Smooth muscle cell of the brain vasculature (primary cell): Measurements from ENCODE around the gene KANSL3.

Experiments
- DNase-seq: peaks from one replicate; pipeline ENCODE4 v3.0.0-alpha.2; 2012; ENCODE audit warnings: low read depth, low spot score

The KANSL3 gene

DNA sequence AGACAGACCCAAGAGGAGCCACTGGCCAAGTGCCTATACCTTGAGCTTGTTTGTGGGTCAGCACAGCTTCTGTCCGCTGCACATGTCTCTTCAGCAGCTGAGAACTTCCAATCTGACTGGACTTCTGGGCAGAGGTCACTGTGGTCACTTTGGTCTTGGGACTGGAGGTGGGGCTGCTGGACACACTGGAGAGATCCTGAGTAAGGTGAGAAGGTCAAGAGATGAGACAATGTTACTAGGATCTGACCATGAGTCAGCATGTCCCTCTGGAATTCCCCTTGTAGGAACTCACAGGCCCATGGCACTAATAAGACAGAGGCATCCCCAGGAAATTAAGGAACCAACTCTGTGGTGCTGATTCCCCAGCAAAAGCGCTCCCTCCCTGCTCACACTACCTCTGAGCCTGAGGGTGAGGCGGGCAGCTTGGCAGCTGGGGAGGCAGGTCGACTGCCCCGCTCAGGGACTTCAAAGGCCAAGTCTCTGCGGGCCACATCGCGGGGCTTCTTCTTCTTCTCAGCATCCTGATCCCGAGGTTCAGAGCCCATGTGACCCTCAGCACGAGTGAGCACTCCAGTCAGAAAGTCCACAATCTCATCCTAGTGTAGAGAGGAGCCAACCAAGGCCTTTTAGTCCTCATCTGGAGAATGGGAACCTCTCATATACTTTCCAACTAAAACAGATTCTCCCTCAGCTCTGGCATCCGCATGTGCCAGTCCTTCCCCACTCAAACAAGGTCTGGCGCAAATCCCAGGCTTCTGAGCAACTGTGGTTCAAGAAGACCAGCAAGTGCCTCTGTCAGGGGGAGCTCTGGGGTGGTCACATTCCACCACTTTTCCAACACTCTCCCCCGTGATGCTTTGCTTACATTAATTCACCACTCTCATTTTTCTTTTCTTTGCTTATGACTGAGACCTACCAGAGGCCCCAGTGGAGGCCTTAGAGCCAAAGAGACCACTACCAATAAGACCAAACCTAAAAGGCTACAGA lies 29.4 kb downstream of the KANSL3 start:
- DNase-seq, result no peak

DNA sequence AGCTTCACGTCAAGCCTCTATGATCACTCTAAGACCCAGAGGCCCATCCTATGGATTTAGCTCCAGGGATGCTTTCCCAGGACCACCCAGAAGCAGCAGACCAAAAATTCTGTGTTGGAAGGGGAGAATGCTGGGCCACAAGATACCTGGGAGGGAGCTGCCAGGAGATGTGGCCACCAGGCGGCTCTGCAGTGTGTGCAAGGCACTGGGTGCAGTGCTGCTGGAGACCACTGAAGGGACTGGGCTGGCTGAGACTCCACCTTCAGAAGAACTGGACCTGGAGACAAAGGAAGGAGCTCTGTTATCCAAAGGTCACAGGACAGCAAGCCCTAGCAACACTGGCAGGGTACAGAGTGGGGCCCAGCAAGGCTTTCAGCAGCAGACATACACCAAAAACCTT lies 34.0 kb downstream of the KANSL3 start:
- DNase-seq, result no peak

DNA sequence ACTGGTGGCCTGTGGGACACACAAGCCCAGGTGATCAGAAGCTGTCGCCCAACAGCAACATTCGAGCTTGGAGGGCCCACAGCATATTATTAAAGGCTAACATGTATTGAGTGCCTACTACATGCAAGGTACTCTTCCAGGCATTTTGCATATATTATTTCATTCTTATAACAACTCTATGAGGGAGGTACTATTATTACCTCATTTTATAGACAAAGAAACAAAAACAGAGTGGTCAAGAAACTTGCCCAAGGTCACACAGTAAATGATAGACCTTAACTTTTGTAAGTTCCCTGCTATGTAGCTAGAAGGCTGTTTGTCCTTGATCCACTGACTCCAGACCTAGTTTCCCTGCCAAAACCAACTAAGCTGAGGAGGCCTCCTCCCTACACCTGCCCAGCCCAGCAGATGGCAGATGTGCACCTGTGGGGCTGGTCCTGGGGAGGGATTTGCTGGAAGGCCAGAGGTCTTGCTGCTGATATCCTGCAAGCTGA lies 35.7 kb downstream of the KANSL3 start:
- no peak for DNase-seq

DNA sequence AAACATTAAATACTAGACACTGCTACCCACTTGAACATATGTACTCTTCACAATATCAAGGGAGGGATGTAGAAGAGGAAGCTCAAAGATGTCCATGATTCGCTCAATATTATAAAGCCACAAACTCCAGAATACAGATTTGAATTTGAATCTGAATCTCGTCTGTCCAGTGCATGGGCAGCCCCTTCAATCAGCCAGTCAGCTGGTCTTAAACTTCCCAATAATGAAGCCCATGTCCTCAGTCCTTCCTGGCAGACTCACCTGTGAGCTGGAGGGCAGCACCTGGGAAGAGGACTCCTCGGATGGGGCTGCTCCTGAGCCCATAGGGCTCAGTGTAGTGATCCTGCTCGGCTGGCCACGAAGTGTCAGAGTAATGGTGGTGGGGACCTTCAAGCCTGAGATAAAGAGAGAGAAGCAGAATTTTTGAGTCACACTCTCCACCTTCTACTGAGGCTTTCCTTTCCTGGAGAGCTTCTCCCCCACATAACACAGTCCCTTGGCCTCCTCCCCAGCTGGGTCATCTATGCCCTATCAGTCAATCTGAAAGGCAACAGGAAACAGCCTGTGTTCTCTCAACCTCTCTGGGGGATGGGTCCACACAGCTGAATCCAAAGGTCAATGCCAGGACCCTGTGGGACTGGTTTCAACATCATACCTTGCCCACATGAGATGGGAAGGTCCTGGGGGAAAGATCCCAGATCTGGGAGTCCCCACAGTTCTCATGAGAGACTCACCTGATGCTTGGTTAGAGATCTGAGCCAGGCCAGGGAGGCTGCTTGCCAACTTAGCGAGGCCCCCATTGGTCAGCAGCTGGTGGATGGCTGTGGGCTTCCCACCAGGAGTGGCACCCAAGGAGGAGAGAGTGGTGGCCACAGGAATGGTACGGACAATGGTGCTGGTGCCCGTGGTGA lies 36.5 kb downstream of the KANSL3 start:
- no peak for DNase-seq

DNA sequence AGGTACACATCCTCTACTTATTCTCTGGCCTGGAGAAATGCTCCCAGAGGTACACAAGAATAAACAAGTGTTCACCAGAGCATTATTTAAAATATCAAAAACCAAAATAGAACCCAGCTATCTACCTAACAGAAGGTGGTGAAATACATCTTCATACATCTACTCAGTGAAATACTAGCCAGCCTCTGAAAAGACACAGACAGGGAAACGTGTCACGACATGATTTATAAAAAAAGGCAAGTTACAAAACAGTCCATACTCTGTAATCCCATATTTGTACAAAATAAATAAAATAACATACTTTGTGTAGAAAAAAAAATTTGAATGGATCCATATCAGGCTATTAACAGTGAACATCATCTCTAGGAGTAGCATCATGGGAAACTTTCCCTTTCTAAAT lies 38.2 kb downstream of the KANSL3 start:
- DNase-seq, result no peak

DNA sequence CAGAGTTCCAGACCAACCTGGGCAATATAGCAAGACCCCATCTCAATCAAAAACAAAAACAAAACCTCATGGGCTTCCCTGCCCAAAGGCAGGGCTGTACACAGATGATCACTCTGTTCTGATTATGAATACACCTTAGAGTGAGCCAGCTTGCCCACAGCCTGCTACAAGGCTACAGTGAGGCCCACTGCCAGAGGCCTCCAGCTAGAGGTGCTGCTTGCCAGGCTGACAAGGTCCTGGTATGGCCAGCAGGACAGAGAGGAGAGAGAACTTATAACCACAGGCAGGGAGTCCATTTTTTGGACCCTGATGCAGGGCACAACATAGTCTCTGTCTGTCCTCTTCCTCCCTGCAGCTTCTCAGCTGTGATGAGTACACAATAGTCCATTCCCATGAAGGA lies 41.5 kb downstream of the KANSL3 start:
- DNase-seq, result no peak

DNA sequence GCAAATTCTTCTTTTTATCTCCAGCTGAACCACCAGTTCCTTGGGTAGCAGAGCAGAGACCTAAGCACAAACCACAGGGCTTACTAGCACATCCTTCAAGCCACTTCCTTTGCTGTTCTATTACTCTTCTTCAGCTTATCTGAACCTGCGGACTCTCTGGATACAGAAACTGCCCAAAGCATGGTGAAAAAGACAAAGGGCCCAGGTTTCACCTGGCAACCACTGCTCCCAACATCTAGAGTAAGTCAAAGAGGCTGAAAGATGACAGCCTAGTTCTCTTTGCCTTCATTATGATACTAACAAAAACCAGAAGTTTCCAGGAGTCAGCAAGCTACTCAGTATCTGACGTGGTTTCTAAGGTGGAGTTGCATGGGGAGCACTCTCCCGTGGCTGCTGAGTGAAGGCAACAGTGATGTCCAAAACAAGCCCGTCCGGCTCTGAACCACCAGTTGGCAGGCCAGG lies 43.4 kb downstream of the KANSL3 start:
- no peak for DNase-seq

DNA sequence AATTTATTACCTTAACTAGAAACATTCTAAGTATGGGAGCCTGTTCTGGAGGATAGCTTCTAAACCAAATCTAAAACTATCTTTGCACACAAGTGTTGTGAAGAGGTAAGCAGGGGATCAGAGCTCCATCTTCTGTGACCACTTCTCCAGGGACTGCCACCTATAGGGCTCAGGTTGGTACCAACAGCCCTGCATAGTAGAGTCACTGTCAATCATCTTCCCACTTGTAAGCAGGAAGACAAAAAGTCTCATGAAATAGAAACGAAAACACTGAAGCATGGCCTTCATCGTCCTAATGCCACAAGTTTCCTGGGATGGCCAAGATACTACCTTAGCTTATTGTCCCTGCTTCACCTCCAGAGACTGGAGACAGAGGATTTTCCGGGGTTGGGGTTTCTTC lies 43.8 kb downstream of the KANSL3 start:
- DNase-seq, result no peak

DNA sequence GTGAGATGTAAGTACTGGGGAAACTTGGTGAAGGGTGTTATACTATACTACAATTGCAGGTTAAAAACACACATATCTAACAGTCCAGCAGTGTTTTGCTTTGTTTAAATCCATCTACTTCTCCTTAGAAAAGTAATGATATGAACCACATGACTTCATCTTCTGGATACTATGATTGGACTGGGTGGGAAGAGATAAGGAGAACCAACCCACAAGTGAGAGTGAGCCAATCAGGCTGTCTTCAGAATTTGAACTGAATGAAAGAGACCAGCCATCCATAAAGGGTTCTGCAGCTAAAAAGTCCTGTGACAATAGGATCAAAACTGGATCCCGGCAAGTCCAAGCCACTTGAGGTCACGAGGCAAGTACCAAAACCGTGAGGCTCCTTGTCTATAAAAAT lies 46.6 kb downstream of the KANSL3 start:
- DNase-seq, result no peak

DNA sequence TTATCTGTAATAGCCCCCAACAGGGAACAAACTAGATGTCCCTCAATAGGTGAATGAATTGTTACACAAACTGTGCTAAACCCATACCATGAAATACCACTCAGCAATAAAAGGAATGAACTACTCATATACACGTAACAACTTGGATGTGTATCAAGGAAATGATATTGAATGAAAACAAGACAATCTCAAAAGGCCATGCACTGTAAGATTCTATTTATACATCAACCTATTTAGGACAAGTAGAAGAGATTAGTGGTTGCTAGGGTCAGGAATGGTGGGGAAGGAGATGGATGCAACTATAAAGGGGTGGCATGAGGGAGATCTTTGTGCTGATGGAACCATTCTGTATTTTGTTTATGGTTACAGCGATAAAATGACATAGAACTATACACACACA lies 47.1 kb downstream of the KANSL3 start:
- no peak for DNase-seq

DNA sequence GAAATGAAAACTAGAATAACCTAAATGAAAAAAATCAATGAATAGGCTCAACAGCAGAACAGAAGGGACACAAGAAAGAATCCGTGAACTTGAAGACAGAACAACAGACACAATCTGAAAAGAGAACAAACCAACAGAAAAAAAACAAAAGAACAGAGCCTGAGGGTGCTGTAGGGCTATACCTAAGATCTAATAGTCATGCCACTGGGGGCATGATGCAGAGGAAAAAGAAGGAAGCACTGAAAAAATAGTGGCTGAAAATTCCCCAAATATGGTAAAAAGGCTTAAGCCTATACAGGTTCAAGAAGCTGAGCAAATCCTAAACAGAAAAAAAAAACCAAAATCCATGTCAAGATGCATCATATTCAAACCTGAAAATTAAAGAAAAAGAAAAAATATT lies 50.3 kb downstream of the KANSL3 start:
- DNase-seq, result no peak

DNA sequence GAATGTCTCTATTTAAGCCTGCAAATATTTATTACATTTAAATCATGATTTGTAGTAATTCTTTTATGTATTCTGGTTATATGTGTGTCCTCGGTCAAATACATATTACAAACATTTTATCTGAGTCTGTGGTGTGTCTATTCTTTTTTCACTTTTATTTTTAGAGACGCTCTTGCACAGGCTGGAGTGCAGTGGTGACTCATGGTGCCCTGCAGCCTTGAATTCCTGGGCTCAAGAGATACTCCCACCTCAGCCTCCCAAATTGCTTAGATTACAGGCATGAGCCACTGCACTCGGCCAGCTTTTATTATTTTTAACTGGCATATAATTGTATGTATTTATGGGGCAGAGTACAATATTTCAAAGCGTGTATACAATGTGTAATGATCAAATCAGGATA lies 54.1 kb downstream of the KANSL3 start:
- no peak for DNase-seq

DNA sequence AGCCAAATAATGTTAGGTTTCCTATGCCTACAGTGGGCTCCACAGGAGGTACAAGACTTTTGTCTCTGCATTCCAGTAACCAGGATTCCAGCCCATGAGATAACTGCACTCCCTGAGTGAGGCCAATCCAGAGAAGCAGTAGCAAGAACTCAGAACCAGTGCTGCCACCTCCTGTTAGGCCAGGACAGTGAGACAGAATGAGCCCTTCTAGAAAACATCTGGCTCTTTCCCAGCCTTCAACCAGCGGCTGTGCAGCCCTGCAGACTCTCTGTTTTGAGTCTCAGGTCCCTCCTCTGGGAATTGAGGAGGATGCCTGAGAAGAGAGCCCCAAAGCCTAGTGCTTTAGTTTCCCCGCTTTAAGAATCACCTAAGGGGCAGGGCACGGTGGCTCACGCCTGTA lies 57.3 kb downstream of the KANSL3 start:
- no peak for DNase-seq

DNA sequence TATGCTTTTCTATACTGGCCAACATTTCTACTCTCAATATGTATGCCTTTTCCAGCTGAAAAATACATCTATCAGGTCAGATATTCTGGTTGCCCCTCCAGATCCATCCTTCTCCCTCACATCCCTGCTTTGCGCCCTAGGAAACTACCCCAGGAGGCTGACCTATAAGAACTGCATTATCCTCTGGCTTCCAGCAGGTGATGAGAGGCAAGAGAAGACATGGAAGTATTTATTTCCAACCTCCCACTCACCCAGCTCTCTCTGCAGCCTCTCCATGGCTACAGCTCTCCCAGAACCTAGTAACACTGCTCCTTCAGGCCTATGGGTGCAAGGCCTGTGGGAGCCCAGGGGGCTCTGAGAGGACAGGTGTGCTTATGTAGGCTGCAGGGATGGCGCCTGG lies 58.7 kb downstream of the KANSL3 start:
- DNase-seq, result no peak

DNA sequence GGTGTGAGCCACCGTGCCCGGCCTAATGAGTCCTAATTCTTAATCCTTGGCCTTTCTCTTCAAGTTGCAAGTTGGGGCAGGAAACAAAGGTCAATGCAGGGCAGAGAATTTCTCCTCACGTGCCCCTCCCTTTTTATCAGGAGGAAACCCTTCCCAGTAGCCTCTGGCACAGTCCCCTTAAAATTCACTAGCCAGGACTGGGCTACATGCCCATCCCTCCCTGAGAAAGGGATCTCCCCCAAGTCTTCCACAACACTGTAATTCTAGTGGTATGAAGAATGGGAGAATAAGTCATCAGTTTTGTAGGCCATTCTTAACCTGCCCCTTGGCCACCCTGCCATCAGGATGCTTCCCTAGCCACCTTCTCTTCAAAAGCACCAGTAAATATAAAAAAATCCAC lies 59.4 kb downstream of the KANSL3 start:
- DNase-seq, result no peak

DNA sequence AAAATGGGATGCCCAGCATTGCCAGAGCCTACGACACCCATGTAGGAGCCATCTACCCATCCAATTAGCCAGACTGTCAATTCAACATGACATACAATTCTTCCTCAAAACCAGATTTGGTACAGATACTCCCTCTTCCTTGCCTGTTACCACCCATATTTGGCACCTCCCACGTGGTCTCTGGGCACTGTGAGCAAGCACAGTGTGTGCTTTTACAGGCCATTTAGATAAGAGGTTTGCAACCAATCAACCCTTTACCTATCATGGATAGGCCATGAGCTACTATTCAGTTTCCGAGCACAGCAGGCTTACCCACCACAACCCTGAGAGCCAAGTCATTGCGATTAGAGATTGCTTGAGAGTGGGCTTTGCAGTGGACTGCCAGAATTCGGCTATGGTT lies 60.6 kb downstream of the KANSL3 start:
- DNase-seq, result no peak

DNA sequence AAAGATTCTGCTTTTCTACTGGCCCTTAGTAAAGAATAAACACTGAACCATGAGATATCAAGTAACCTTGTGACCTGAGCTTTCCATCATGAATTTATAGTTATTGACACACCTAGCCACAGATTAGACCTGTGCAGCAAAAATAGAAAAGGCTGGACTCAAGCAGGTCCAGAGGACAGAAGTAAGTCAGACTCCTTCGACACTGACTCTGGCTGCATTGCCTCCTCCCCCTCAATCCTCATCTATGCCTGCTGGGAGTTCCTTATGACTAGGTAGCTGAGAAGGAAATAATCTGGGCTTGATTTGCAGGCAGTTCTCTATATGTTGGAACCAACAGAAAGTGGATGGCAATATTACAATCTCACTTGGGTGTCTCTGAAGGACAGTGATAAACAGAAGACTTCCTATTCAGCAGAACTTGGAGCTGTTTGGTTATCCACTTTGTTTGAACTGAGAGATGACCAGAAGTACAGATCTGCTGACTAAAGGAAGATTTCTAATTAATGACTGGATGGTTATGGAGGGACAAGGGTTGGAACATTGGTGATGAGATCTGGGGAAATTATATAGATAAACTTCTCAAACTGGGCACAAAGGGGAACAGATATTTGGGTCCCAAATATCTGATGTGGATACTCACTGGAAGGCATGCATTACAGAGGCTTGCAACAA lies 62.2 kb downstream of the KANSL3 start:
- DNase-seq, result no peak

DNA sequence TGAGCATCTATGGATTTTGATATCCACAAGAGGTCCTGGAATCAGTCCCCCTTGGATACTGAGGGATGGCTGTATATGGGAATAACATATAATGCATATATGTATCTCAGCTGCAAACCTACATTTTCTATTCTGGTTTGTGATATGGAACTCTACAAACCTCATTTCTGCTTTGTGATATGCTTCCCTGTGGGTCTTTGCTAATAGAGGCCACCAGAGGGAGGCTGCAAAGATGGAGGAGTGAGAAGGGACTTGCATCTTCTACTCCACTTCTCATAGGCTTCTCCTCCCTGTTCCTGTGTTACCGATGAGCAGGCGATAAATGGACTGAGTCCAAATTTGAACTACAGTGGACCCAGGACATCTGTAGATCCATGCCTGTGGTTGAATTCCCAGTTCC lies 63.7 kb downstream of the KANSL3 start:
- DNase-seq, result no peak

DNA sequence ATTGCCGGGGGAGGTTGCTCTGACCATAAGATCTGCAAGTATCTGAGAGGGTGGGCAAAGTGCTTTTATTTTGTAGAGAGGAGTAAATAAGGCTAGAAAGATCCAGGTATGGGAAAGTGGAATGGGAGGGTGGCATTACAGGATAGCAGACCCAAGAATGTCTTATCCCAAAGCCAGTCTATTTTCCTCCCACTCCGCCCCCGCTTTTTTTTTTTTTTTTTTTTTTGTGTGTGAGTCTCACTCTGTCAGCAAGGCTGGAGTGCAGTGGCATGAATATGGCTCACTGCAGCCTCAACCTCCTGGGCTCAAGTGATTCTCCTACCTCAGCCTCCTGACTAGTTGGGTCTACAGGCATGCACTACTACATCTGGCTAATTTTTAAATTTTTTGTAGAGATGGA lies 70.0 kb downstream of the KANSL3 start:
- no peak for DNase-seq

DNA sequence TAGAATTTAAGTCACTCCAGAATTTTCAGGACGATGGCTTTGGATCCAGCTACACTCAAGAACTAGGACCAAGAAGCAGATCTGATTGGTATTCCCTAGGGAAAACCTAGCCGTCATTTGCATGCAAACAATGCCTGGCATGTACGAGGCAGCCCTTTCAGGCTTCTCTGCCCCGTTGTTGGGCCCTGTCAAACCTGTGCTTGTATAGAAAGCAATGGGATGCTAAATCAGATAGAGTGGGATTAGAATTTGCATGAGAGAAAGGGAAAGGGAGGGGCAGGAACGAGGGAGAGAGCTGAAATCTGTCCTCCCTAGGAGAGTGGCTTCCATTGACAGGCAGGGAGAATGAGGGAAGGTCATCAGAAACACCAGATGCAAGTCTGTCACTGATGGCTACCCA lies 73.0 kb downstream of the KANSL3 start:
- no peak for DNase-seq

DNA sequence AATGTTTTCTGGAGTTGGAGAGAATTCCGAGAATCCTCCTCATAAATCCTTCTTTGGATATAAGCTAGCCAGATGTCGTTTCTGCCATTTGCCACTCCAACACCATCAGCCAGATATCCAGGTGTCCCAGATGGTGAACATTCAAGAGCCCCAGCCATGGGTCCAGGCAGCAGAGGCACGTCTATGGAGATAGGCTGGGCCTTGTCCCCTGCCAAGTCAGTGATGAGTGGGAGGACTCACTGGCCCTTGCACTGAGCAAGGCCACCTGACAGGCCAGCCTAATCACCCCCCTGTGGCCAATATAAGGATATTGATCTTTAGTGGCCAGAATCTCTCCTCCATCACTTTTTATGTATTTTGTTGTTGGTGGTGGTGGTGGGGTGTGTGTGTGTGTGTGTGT lies 73.5 kb downstream of the KANSL3 start:
- no peak for DNase-seq

DNA sequence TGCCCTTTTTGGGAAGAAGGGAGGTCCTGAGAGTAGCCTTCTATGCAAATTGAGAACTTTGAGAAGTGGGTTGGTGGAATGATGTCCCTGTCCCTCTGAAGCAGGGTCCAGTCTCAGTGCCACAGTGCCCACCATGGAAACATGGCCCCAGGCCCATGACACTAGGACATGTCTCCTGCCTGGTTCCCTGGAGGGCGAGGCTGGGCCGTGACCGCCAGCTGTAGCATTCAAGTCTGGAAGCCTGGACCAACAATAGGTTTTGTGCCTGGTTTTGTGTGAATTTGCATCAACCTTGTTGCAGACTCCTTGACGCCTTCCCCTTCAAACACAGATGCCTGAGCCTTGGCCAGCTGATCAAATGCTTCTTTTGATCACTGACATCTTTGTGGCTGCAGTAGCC lies 74.1 kb downstream of the KANSL3 start:
- DNase-seq, result no peak
